Hepatocyte (in vitro differentiated cells): ENCODE results near the gene MYO1D. TPM values are rescaled to one million over a fixed set of nuclear protein-coding genes. Genes with fewer than 3 reads are reported as not detected.

Experiments
- DNase-seq: peaks from one replicate; pipeline ENCODE4 v3.0.0-alpha.2; 2016; ENCODE audit warnings: low spot score
- H2AFZ ChIP-seq: fragments of 200-600 bp; sonication (generic); 2 replicates; pipeline ENCODE4 v1.6.0; 2016; ENCODE audit warnings: antibody characterized with exemption, mild to moderate bottlenecking
- H3K27ac ChIP-seq: fragments of 200-600 bp; sonication (generic); 2 replicates; pipeline ENCODE4 v1.5.1; 2016; ENCODE audit warnings: mild to moderate bottlenecking
- H3K27me3 ChIP-seq: fragments of 200-600 bp; sonication (generic); 2 replicates; pipeline ENCODE4 v1.6.1; 2016
- H3K36me3 ChIP-seq: fragments of 200-600 bp; sonication (generic); replicated peaks from 2 replicates; pipeline ENCODE4 v1.5.1; 2016; ENCODE audit warnings: low read depth; ENCODE audit not compliant: insufficient read depth
- H3K4me1 ChIP-seq: fragments of 200-600 bp; sonication (generic); 2 replicates; pipeline ENCODE4 v1.5.1; 2016; ENCODE audit warnings: mild to moderate bottlenecking, moderate library complexity; ENCODE audit not compliant: insufficient read depth
- H3K4me2 ChIP-seq: fragments of 200-600 bp; sonication (generic); 2 replicates; pipeline ENCODE4 v1.6.0; 2016
- H3K4me3 ChIP-seq: fragments of 200-600 bp; sonication (generic); 2 replicates; pipeline ENCODE4 v1.5.1; 2016; ENCODE audit warnings: mild to moderate bottlenecking
- H3K79me2 ChIP-seq: fragments of 200-600 bp; sonication (generic); 2 replicates; pipeline ENCODE4 v1.6.0; 2017; ENCODE audit warnings: mild to moderate bottlenecking
- H3K9me2 ChIP-seq: fragments of 200-600 bp; sonication (generic); replicated peaks from 2 replicates; pipeline ENCODE4 v1.6.0; 2017; ENCODE audit warnings: mild to moderate bottlenecking; ENCODE audit not compliant: insufficient read depth
- H3K9me3 ChIP-seq: fragments of 200-600 bp; sonication (generic); 2 replicates; pipeline ENCODE4 v1.5.1; 2016; ENCODE audit warnings: low read depth, mild to moderate bottlenecking
- H4K20me1 ChIP-seq: fragments of 200-600 bp; sonication (generic); 2 replicates; pipeline ENCODE4 v1.6.0; 2016; ENCODE audit warnings: mild to moderate bottlenecking; ENCODE audit not compliant: insufficient read depth, poor library complexity, severe bottlenecking
- EZH2 ChIP-seq: fragments of 200-600 bp; sonication (generic); IDR thresholded peaks from 2 replicates; pipeline ENCODE4 v1.6.1; 2016; ENCODE audit warnings: antibody characterized with exemption, mild to moderate bottlenecking, borderline replicate concordance
- EZH2phosphoT487 ChIP-seq: fragments of 200-600 bp; sonication (generic); IDR thresholded peaks from one replicate; pipeline ENCODE4 v1.6.1; 2018; ENCODE audit warnings: antibody characterized with exemption, mild to moderate bottlenecking, low read depth, moderate library complexity; ENCODE audit not compliant: unreplicated experiment, severe bottlenecking
- WGBS: methylation state at CpG from one replicate; pipeline ENCODE4 v1.1.6; 2016; ENCODE audit warnings: low lambda C conversion rate; ENCODE audit errors: missing lambda C conversion rate; 5-methylcytosine and 5-hydroxymethylcytosine counted together
- polyA plus RNA-seq: library from polyadenylated mRNA; unstranded; fragments of >200 nt; fragmentation: Nextera tagmentation; extraction: Ambion mirVana; gene quantifications from 2 replicates; pipeline ENCODE4 v1.2.1, GENCODE V29; 2016
- total RNA-seq: library from RNA; depleted of rRNA; stranded (reverse); fragments of >200 nt; gene quantifications from 2 replicates; pipeline ENCODE4 v1.2.3, GENCODE V29; 2014
- TF ChIP-seq, protein P1 (sequence below): fragments of 200-600 bp; sonication (generic); IDR thresholded peaks from 2 replicates; pipeline ENCODE4 v1.5.1; 2016; ENCODE audit warnings: antibody characterized with exemption, mild to moderate bottlenecking; ENCODE audit not compliant: poor library complexity

The MYO1D gene
- total and polyA plus RNA-seq, 2 experiments from 2014 or later = 36.2 to 89.0 TPM

DNA sequence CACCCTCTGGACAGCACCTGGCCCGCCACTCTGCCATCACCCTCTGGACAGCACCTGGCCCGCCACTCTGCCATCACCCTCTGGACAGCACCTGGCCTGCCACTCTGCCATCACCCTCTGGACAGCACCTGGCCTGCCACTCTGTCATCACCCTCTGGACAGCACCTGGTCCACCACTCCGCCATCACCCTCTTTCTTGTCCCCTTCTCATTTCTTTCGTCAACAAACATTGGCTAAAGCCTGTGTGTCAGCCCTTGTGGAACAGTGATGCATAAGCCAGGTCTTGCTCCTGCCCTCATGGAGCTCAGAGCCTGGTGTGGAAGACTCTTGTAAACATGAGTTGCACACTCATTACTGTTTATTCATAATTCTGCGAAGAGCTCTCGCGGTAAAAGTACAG is 358.9 kb downstream of the MYO1D start:
- H2AFZ ChIP-seq = no peak overlapping the region
- H3K4me3 ChIP-seq = no peak overlapping the region
- no peaks in the 10 kb centered on the region for H3K27me3 ChIP-seq
- over 99% methylated on average over 6 of the region's 7 CpGs for WGBS
- H3K36me3 ChIP-seq = no peaks in the 10 kb centered on the region
- DNase-seq = no peak
- H3K9me2 ChIP-seq = no peaks in the 10 kb centered on the region
- TF ChIP-seq, protein P1, sequence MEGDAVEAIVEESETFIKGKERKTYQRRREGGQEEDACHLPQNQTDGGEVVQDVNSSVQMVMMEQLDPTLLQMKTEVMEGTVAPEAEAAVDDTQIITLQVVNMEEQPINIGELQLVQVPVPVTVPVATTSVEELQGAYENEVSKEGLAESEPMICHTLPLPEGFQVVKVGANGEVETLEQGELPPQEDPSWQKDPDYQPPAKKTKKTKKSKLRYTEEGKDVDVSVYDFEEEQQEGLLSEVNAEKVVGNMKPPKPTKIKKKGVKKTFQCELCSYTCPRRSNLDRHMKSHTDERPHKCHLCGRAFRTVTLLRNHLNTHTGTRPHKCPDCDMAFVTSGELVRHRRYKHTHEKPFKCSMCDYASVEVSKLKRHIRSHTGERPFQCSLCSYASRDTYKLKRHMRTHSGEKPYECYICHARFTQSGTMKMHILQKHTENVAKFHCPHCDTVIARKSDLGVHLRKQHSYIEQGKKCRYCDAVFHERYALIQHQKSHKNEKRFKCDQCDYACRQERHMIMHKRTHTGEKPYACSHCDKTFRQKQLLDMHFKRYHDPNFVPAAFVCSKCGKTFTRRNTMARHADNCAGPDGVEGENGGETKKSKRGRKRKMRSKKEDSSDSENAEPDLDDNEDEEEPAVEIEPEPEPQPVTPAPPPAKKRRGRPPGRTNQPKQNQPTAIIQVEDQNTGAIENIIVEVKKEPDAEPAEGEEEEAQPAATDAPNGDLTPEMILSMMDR = no peak
- TF ChIP-seq EZH2 (no peak), EZH2phosphoT487 (no peak)
- H4K20me1 ChIP-seq = no peaks in the 10 kb centered on the region
- H3K9me3 ChIP-seq = no peaks in the 10 kb centered on the region
- H3K4me1 ChIP-seq = peaks cover 15% of the 10 kb centered on the region
- no peak overlapping the region for H3K4me2 ChIP-seq
- no peak overlapping the region for H3K27ac ChIP-seq
- H3K79me2 ChIP-seq = no peaks in the 10 kb centered on the region

DNA sequence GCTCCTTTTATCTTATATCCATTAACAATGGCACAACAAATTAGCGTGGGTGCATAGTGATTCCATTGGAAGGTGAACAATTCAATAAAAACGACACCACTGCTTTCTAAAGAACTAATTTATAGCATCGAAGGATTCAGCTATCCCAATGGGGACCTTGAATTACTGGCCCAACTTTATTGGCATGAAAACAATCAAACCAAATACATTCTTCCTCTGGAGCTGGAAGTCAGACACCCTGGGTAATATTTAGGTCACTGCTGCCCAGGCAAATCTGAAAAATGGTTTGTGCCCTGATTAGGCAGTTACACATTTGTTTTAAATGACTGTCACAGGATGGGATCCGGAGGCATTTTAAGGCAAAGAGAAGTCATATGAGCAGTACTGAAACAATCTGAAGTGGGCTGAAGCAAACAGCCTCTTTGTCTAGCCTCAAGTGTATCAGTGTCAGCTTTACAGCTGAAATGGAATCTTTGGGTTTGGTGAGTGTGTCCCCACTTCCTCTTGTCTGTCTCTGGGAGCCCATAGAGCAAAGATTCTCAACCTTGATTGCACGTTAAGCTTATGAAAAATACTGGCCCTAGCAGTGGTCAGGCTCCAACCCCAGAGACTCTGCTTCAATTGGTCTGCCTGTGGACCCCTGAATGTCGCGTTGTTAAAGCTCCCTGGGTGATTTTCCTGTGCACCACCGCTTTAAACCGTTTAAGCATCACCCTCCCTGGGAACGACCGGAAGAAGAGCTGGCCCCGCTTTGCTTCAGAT is 359.8 kb downstream of the MYO1D start:
- Histone ChIP-seq H3K27ac (no peak overlapping the region), H3K4me2 (no peak overlapping the region), H3K27me3 (no peaks in the 10 kb centered on the region), H3K9me3 (no peaks in the 10 kb centered on the region), H3K36me3 (no peaks in the 10 kb centered on the region), H3K4me1 (peaks cover 15% of the 10 kb centered on the region), H2AFZ (no peak overlapping the region), H3K79me2 (no peaks in the 10 kb centered on the region), H3K9me2 (no peaks in the 10 kb centered on the region), H4K20me1 (no peaks in the 10 kb centered on the region), H3K4me3 (no peak overlapping the region)
- TF ChIP-seq, protein P1 = no peak
- no peak for TF ChIP-seq EZH2phosphoT487
- no peak for TF ChIP-seq EZH2
- WGBS = 58% methylated on average over 12 of the region's 12 CpGs
- DNase-seq = no peak

DNA sequence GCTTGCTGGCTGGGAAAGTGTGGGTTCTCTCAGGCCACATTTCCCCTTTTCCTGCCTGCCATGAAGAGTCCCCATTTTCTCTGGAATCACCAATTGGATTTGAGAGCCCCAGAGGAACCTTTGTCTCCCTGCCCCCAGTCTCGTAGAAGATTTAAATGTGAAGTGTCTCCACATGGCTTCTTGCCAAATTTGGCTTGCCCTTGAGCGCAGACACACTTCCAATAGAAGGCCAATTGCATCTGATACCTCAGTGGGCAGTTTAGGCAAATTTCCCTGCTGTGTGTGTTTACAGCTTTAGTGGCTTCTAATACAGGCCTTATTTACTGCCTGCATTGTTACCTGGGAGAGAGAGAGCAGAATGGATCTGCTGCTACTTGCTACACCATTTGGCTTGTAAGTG is 360.5 kb downstream of the MYO1D start:
- Histone ChIP-seq H3K36me3 (no peaks in the 10 kb centered on the region), H3K79me2 (no peaks in the 10 kb centered on the region), H3K4me2 (no peak overlapping the region), H3K9me2 (no peaks in the 10 kb centered on the region), H4K20me1 (no peaks in the 10 kb centered on the region), H3K4me3 (no peak overlapping the region), H3K27me3 (no peaks in the 10 kb centered on the region), H2AFZ (no peak overlapping the region), H3K9me3 (no peaks in the 10 kb centered on the region), H3K27ac (no peak overlapping the region), H3K4me1 (peaks cover 15% of the 10 kb centered on the region)
- no peak for TF ChIP-seq EZH2phosphoT487
- TF ChIP-seq EZH2 = no peak
- TF ChIP-seq, protein P1 = no peak
- DNase-seq = no peak
- 0% methylated on average over 2 of the region's 2 CpGs for WGBS
